ENCODE measurements around the gene TCF15.

- TF ChIP-seq, protein P1, sequence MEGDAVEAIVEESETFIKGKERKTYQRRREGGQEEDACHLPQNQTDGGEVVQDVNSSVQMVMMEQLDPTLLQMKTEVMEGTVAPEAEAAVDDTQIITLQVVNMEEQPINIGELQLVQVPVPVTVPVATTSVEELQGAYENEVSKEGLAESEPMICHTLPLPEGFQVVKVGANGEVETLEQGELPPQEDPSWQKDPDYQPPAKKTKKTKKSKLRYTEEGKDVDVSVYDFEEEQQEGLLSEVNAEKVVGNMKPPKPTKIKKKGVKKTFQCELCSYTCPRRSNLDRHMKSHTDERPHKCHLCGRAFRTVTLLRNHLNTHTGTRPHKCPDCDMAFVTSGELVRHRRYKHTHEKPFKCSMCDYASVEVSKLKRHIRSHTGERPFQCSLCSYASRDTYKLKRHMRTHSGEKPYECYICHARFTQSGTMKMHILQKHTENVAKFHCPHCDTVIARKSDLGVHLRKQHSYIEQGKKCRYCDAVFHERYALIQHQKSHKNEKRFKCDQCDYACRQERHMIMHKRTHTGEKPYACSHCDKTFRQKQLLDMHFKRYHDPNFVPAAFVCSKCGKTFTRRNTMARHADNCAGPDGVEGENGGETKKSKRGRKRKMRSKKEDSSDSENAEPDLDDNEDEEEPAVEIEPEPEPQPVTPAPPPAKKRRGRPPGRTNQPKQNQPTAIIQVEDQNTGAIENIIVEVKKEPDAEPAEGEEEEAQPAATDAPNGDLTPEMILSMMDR (IDR thresholded peaks at IDR 0.05): no peak
- TF ChIP-seq POLR2A (IDR thresholded peaks at IDR 0.05): no peak
These were observed 24.2 kb upstream of the TCF15 start for GRCh38 chr20:634148-634925.
